Activated gamma-delta T cell (primary cell): ENCODE data around the gene RNASET2.

Experiments
- DNase-seq: peaks from one replicate; lab custom pipeline; 2025; lab: John Stamatoyannopoulos, UW

The RNASET2 gene

DNA sequence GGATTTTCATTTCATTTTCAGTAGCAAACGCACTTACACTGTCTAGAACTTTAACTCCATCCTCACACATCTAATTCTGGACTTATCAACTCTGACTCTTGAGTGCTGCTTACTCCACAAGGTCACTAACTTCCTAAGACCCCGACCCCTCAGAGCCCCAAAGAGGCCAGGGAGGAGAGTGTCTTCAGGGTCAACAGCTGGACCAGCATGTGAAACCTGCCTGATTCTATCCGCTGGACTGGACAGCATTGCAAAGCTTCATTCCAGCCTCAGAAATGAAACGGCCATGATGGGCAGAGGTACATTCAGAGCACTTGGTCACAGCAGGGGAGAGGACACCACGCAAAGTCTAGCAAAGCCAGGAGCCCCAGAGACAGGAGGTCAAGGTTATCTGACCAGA, 9.1 kb downstream of the RNASET2 start:
- DNase-seq = no peak

DNA sequence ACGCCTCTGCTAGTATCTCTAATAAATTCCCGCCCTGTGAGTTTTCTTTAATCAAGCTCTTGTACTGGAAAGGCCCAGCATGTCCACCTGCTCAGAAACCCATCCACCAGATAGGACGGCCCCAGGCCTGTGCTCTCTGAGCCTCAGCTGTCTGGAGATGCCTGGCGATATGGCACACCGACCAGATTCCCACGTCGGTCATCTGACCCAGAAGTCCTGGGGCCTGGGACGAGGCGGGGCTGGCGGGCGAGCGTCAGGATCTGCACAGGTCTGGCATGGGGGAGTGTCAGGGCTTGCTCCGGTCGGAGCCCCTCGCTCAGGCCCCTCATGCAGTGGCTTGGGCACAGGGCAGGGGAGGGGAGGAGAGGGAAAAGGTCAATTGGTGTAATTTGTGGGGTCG, 10.2 kb downstream of the RNASET2 start:
- DNase-seq = no peak

DNA sequence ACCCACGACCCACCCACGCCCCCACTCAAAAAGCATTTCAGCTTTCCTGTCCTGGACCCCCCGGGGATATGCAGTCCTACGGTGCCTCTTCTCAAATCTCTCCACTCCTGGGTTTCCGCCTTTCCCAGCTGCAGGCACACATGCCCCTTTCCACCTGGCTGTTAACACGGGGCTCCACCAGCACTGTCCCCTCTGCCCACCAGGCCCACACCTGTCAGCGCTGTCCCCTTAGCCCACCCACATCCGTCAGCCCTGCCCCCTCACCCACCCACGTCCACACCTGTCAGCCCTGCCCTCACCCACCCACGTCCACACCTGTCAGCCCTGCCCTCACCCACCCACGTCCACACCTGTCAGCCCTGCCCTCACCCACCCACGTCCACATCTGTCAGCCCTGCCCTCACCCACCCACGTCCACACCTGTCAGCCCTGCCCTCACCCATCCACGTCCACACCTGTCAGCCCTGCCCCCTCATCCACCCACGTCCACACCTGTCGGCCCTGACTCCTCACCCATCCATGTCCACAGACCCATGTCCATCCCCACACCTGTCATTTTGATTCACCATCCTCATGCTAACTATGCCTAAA, 11.6 kb downstream of the RNASET2 start:
- no peak for DNase-seq

DNA sequence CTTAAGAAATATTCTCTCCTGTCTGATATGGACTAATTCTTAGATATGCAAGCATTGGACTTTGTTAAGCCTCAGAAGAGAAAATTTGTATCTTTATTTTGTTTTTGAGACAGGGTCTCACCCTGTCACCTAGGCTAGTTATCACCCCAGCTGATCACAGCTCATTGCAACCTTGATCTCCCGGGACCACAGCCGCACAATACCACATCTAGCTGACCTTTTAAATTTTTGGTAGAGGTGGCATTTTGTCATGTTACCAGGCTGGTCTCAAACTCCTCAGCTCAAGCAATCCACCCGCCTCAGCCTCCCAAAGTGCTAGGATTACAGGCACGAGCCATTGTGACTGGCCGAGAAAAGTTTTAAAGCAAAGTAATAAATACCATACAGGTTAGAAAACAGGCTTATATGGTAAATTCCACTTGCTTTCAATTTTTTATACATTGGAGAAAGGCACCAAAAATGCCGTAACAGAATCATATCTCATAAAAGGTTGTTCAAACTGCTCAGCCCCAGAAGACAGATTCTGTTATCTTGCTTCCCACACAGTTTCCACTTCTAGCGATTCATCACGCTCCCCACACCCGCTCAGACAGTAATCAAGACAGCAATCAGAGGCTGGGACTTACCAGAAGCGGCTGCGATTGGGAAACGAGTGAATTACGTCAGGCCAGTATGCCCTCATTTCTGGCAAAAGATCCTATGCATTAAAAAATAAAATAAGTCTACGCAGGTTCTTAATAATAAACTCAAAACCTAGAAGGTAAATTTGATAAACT, 13.8 kb downstream of the RNASET2 start:
- DNase-seq = no peak

DNA sequence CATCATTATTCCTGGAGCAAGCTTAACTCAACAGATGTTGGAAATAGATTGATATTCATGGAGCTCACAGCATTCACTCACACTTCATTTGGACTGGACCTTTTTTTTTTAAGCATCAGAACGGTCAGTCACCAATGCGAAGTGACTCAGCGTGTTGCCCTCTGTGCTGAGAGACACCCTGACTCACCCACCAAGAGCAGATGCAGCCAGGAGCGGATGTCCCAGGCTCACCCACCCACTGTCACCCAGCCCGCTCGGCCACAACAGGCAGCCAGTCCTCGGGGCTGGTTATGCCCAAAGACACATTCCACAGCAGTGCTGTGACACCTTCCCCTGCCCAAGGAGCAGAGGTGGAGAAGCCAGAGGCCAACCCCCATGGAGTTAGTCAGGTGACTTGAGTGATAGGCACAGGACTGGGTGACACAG, 15.7 kb downstream of the RNASET2 start:
- DNase-seq = no peak

DNA sequence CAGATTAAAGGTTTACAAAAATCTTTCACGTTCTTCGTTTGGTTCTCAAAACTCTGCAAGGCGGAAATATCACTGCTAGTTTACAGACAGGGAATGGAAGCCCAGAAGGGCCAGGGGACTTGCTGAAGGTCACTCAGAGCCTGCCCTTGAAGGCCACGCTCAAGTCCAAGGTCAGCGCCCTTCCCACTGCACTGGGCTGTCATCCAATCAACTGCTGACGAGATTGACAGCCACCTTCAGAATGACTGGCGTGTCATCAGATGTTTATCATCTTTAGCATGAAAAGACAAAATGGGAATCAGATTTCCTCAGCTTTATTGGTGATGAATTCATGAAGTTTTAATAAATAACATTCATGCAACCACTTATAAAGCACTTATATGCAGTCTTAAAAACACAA, 16.5 kb downstream of the RNASET2 start:
- DNase-seq = no peak

DNA sequence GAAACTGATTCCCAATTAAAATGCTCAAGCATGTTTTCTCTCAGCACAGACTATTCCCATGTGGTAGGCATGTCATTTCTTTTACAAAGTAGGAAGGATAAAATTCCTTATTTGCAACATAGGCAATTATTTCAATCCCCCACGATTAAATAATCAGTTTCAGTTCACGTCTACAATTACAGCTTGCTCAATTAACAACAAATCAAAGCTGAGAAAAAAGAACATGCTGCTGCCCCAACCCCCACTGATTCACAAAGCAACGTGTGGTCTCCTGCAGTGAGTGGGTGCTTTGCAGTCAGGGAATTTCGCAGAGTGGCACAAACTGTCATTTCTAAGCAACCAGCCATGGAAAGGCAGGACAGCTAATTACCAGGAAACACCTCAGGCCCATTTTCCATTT, 17.0 kb downstream of the RNASET2 start:
- DNase-seq = no peak

DNA sequence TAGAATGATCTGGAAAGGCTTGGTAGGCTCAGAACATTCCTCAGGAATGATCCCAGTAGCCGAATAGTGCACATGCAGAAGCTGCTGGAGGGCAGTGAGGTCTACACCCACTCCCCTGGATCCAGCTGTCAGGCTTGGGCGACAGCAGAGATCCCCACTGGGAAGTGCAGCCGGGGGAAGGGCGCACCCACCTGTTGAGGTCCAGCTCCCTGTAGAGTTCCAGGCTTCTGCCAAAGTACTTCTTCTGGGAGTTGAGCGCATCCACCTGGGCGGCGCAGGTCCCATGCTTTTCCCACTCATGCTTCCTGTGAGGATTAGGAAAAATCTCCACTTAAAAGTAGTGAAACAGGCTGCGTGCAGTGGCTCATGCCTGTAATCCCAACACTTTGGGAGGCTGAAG, 17.6 kb downstream of the RNASET2 start:
- DNase-seq = no peak

DNA sequence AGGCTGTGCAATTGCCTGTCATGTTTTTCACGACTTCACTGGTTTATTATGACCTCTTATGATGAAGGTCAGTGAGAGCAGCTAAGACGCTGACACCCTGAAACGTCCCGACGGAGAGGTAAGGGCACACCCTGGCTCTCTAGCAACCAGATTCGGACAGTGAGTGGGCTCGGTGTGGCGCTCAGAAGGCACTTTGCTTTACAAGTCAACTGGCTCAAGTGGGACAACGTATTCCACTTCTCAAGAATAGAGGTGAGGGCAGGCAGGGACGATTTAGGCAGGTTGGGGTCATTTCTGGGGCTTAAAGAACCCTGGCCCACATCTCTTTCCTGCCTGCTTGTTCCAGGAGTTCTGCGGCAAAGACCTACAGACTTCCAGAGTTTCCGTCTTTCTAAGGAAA, 18.2 kb downstream of the RNASET2 start:
- DNase-seq = no peak

DNA sequence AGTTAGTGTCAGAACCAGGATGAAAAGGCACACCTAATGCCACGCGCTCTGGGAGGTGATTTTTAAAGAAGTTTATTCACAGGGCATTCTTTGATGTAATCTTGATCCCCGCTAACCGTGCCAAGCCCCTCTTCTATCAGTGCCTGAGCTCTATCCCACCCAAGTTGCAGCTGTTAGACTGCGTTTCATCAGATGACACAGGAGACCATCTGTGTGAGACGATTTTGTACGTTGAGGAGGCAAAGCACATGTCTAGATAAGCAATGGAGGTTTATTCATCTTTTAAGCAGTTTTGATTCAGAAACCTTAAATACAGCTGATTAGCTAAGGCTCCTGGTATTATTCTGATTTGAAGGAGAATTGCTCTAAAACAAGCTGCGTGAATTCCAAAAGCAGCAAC, 18.6 kb downstream of the RNASET2 start:
- DNase-seq = no peak

DNA sequence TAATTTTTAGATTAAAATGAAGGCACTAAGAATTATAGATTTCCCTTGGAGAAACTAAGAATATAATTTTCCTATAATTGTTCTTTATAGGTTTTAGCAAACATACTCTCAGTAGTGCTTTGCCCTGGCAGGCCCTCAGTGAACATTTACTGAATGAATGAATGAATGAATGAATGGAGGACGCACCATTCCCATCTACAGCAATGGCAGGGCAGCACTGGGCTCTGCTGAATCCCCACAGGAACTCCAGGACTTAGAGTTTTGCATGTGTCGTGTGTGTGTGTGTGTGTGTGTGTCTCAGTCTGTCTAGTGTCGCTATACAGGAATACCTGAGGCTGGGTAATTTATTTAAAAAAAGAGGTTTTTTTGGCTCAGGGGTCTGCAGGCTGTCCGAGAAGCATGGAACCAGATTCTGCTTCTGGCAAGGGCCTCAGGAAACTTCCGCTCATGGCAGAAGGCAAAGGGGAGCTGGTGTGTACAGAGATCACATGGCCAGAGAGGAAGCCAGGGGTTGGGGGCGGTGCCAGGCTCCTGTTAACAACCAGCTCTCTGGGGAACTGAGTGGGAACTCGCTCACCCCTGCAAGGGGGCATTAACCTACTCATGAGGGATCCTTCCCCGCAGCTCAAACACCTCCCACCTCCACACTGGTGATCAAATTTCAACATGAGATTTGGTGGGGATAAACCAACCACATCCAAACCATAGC, 20.1 kb downstream of the RNASET2 start:
- DNase-seq = no peak

DNA sequence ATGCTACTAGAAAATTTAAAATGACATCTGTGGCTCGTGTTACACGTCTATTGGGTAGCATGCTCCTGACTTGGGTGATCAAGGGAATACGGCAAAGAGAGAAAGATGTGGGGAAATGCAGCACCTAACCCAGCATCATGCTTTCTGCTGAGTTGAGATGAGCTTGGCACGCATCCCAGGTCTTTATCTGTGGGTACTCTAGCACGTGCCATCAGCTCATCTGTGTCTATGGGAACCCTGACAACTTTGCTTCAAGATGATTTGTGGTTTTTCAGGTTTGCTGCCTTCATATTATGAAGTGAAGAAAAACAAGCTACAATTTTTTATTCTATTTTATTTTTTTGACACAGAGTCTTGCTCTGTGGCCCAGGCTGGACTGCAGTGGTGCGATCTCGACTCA, 21.0 kb downstream of the RNASET2 start:
- DNase-seq = no peak

DNA sequence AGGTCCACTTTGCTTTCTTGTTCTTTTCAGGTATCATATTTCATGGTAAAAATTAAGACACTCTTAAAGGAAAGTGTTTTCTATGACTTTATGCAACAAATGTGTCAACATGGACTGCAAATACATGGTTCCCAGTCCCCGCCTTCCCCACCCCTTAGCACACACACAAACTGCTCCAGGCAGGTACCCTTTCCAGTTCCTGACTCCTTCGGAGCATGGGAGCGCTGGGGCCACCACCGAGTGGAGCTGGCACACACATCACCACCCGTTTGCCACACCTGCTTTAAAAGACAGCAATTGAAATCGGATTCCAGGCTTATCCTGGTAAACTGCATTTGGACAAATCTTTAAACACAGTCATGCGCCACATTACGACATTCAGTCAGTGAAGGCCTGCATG, 22.2 kb downstream of the RNASET2 start:
- DNase-seq = no peak

DNA sequence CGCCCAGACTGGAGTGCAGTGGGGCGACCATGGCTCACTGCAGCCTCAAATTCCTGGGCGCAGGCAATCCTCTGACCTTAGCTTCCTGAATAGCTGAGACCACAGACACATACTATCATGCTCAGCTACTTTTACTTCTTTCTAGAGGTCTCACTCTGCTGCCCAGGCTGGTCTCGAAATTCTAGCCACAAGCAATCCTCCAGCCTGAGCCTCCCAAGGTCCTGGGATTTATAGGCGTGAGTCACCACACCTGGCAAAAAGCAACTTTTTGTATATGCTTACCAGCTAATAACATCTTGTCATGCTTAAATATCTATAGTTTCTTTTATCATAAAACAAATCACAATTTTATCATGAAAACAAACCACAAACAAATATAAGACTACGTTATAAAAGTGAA, 23.0 kb downstream of the RNASET2 start:
- no peak for DNase-seq

DNA sequence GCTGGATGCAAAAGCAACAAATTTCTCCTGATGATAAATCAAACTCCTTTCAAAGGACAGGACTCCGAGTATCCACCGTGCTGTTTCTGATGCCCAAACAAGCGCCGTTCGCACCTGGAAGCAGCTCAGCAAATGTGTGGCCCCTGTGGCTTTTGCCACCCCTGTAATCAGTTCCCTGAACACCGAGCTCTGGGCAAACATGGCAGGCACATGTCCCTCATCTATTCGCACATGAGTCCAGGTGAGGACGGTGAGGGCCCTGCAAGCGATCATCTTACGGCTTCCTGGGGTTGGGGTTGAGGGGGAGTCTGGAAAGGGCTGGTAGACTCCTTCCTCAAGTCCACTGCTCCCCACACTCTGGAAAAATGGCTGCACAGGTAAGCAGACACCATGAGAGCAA, 23.7 kb downstream of the RNASET2 start:
- no peak for DNase-seq

DNA sequence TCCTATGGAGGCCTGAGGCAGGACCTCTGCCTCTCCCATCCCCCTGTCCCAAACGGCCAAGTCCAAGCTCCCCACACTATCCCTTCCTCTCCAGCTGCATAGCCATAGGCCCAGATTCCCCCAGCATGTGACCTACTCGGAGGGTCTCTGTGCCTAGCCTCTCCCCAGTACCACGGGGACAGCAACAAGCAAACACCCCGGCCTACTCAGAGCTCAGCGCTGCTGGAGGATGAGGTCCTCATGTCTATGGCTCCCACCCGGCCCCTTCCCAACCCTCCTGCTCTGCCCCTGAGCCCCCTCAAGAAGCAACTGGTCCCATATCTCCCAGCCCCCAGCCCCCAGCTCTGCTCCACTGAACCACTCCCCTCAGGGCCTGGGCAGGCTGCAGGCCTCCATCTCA, 24.2 kb downstream of the RNASET2 start:
- DNase-seq = no peak

DNA sequence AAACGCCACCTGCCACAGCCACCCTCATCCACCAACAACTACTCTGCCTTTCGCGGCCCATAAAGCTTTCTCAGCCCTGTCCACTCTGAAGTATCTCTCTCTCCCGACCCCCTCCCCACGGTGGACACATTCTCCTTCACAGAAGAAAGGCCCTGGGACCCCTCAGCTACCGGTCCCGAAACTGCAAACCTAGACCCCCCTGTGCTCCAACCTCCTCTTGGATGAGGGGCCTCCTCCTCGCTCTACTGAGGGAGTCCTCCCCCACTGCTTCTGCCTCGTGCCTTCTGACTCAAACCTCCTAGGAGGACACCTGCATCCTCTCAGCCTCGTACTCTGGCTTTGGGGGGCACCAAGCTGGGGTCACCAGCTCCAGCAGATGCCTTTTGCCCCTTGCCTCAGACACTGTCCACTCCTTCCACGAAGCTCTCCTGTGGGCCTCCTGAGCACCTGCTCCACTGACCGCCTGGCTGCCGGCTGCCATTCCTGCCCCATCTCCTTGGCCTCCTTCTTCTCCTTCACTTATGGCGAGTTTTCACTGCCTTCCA, 24.9 kb downstream of the RNASET2 start:
- no peak for DNase-seq

DNA sequence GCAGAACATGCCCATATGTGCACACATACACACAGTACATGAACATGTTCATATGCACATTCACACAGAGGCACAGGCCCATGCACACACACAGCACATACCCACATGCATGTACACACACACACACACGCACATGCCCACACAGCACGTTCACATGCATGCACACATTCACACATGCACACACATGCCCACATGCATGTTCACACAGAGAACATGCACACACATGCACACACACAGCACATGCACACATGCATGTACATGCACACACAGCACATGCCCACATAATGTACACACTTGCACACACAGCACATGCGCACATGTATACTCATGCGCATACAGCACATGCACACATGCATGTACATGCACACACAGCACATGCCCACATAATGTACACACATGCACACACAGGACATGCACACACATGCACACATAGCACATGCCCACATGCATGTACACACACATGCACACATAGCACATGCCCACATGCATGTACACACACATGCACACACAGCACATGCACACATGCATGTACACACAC, 25.9 kb downstream of the RNASET2 start:
- DNase-seq = no peak

DNA sequence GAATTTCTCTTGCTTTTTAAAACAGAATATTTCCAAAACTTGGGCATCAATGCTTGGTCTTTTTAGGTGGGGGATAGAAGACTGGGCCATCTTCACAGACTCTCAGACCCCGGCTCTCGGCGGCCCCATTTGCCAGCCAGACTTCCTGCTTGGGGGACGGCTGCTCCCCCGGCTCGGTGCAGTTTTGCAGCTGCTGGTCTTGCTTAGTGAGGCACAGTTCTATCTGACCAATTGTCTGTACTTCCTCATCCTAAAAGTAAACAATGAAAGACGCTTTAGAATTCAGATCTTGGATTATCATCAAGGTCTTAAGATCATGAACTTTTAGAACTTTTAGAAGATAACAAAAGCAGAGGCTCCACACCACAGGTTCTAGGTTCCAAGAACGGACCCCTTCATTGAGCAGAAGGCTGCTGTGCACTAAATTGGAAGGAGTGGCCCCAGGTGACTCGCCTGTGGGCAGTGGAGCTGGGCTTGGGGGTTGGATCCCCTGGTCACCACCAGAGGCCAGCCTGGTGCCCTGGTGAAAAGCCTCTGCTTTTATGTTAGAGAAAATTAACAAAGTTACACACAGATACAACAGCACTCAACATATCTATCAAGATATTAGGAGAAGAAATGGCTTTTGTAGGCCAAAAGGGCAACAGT, 26.7 kb downstream of the RNASET2 start:
- no peak for DNase-seq

DNA sequence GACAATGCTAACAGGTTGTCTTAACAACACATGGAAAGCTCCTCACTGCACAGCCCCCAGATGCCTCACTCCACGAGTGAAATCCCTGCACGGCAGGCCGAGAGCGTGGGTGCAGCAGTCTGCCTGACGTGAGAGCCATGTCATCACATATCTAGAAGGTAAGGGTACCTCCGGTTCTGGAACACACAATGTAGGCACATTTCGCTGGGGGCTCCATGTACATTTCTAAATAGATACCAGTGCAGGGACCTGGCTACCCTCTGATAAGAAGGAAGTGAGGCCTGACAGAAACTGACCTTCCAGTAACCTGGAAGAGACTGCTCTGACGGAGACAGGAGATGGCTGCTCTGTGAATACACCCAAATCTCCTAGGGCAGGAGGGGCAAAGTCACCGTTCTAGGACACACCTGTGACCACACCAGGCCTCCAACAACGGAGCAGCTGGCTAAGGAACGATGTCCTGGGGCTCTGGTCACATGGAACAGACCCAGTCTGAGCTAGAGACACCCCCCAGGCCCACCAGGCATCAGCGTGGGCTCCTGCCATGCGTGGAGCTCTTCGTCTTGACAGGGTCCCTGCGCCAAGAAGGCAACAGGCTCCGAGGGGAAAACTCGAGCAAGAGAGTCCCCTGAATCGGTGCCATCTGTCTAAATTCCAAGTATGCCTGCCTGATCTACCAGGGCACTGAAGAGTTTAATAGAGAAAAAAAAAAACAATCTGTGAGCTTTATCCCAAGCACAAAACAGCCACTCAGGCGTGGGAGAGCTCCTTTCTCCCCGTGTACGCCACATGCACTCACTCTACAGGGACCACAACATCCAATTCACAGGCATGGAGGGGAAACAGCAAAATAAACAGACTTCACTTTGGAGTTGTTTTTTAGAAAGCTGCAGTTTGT, 27.5 kb downstream of the RNASET2 start:
- no peak for DNase-seq
